ENCODE data around the gene KIAA1328.

DNA sequence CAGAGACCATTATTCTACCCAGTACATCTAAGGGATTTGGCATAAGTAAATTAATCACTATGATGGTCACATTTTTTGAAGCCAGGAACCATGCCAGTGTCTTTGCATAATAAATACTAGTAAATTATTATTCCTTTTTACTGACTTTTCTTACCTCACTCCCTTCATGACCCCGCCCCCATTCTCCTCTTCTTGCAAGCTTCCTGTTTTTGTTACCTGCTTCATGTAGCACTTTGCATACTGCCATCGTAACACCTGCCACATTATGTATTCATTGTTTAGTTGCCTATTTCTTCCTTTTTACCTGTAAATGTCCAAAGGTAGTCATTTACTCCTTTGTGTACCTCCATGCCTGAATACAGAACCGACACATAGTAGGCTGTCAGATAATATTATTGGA is 309.5 kb downstream of the KIAA1328 start:
- TF ChIP-seq POLR2A (IDR thresholded peaks at IDR 0.05) (no peak), POLR2AphosphoS5 (IDR thresholded peaks at IDR 0.05) (no peak)
- TF ChIP-seq, protein P1, sequence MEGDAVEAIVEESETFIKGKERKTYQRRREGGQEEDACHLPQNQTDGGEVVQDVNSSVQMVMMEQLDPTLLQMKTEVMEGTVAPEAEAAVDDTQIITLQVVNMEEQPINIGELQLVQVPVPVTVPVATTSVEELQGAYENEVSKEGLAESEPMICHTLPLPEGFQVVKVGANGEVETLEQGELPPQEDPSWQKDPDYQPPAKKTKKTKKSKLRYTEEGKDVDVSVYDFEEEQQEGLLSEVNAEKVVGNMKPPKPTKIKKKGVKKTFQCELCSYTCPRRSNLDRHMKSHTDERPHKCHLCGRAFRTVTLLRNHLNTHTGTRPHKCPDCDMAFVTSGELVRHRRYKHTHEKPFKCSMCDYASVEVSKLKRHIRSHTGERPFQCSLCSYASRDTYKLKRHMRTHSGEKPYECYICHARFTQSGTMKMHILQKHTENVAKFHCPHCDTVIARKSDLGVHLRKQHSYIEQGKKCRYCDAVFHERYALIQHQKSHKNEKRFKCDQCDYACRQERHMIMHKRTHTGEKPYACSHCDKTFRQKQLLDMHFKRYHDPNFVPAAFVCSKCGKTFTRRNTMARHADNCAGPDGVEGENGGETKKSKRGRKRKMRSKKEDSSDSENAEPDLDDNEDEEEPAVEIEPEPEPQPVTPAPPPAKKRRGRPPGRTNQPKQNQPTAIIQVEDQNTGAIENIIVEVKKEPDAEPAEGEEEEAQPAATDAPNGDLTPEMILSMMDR (IDR thresholded peaks at IDR 0.05) = no peak
